ENCODE results near the gene ABHD14A.

DNA sequence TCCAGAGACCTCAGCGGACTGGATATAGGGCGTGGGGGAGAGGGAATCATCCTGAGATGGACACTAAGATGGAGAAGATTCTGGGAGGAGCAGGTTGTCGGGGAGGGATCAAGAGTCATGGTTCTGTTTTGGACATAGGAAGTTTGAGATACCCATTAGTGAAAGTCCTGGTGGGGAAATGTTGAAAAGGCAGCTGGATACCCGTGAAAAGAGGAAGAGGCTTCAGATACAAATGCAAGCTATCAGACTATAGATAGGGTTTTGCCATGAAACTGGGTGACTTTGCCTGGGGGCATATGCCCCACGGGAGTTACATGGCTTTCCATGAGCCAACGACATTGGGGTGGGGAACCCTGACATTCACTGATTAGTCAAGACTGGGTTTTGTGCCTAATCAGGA, 20.8 kb upstream of the ABHD14A start:
- TF ChIP-seq CTCF (IDR thresholded peaks at IDR 0.05): no peak
- TF ChIP-seq POLR2A (IDR thresholded peaks at IDR 0.05): no peak

Measured in testis (tissue), 2 donors.